ENCODE results near the gene ATXN2L.
"Not testable (repeated sequence)": the region's sequence is repeated elsewhere in the genome, so short reads cannot be mapped to it uniquely, and the experiment has no call there.

Gene ATXN2L

DNA sequence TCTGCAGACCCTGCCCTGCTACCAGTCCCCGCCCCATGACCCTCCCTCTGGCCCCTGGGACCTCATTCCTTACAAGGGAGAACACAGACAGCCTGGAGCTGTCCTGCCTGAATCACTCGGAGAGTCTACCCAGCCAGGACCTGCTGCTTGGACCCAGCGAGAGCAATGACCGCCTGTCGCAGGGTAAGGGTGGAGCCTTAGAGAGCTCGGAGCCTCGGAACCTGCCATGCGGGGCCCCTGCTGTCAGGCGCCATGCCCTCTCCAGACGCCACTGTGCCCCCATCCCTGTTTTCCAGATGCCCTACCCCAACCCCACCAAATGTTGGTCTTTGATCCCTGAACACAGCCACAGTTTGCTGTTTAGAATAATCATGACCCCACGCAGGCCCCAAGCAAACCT is 46.4 kb downstream of the ATXN2L start:
- no peak for DNase-seq (ENCODE audit: extremely low read depth in 1 of 2, low read depth in 1 of 2)

DNA sequence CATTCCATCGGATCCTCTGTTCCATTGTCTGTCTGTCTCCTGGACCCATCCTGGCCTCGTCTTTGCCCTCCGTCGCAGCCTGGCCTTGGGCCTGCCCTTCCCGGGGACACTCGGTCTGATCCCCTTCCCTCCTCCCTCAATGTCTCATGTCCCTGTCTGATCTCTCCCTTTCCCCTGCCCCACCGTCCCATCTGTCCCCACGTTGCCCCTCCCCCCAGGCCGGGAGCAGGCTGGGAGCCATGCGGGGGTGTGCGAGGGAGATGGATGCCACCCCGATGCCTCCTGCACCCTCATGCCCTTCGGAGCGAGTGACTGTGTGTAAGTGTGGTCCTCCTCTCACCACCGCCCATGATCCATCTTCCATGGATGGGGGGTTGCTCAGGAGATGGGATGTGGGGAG is 50.2 kb downstream of the ATXN2L start:
- DNase-seq (ENCODE audit: extremely low read depth in 1 of 2, low read depth in 1 of 2), result no peak

DNA sequence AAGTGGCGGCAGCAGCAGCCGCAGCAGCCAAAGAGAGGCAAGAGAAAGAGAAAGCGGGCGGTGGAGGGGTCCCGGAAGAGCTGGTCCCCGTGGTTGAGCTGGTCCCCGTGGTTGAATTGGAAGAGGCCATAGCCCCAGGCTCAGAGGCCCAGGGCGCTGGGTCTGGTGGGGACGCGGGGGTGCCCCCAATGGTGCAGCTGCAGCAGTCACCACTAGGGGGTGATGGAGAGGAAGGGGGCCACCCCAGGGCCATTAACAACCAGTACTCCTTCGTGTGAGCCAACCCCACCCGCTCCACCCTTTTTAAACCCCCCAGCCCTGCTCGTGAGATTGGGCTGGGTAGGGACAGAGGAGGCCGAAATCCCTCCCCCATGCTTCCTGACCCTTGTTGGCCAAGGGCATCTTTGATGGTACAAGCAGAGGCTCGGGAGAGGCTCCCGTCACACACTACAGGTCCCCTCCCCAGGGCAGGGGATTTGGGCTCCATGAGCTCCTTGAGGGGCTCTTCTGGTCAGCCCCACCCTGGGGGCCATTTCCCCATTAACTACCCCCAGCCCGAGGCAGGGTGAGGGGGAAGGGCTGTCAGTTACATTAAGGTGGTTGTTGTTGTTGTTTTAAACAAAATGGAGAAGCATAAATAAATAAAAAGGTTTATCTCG is 50.9 kb downstream of the ATXN2L start:
- peak in 1 of 2 donors; percentile 29 for DNase-seq (ENCODE audit: extremely low read depth in 1 of 2, low read depth in 1 of 2)

DNA sequence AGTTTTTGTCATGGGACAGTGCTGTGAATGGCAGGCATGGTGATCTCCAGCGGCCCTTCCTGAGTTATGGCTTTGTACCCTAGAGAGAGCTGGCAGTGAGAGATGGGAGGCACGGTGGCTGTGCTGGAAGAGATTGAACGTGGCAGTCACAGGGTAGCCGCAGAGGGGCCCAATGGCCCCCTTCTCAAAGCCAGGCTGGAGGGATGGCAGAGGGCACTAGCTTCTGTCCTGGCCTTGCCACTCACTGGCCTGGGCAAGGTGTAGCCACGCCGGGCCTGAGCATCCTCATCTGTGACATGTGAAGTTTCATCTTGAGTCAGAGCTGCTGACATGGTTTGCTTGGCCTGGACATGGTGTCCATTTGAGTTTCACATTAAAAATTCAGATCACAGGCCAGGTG is 51.6 kb downstream of the ATXN2L start:
- no peak for DNase-seq (ENCODE audit: extremely low read depth in 1 of 2, low read depth in 1 of 2)

DNA sequence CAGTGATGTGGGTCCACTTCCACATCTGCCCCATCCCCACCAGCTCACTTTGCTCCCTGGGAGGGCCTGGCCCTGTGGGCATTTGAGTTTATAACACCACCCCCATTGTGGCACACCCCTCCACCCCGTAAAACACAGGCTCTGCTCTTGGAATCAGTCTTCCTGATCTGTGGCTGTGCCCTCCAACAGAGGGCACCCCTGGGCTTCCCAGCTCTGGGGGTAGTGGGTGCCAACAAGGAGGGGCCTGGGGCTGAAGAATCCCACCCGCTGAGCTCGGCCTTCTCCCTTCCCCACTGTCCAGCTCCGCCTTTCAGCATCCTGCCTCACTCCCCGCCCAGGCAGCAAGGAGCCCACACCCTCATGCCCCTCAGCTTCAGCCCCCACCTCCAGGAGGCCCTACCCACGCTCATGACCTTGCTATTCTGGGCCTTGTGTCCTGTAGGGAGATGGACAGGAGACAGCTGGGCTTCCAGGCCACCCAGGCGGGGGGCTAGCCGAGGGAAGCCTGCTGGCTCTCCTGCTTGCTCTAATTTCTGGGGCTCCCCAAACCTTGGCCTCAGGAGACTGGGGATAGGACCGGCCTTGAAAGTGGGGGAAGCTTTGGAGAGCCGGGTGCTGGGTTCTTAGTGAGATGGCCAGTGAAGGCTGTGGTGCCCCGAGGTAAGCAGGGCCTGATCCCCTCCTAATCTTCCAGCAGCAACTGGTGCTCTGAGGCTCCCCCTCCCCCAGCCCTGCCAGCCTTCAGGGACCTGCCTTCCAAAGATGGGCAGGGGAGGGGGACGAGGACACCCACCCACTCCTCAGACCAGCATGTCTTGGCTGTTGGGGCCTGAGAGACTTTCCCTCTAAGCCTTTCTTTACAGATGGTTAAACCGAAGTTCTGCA is 52.6 kb downstream of the ATXN2L start:
- DNase-seq (ENCODE audit: extremely low read depth in 1 of 2, low read depth in 1 of 2), result no peak

DNA sequence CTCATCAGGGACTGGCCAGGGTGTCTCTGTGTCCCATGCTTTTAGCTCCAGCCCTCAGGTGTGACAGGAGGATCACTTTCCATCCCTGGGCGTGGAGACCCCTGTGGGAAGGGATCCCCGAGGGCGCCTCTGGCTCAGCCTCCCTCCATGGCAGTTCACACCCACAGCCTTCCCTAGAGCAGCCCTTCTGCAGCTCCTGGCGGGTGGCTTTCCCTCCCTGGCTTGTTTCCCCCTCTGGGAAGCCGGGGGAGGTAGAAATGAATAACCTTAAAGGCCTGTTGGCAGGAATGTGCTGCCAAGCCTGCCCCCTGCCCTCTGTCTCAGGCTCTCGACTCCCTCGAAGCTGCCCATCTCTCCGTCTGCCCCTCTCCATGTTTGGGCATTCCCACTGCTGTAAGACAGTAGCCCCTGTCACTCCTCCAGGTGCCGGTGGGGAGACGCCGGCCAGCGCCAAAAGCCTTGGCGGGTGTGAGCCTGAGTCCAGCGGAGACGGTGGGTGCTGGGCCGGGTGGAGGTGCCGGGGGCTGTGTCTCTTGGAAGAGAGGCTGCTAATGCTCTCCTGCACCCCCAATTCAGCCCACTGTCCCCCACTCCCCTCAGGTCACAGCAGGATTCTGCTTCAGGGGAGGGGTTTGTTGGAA is 53.3 kb downstream of the ATXN2L start:
- no peak for DNase-seq (ENCODE audit: extremely low read depth in 1 of 2, low read depth in 1 of 2)

DNA sequence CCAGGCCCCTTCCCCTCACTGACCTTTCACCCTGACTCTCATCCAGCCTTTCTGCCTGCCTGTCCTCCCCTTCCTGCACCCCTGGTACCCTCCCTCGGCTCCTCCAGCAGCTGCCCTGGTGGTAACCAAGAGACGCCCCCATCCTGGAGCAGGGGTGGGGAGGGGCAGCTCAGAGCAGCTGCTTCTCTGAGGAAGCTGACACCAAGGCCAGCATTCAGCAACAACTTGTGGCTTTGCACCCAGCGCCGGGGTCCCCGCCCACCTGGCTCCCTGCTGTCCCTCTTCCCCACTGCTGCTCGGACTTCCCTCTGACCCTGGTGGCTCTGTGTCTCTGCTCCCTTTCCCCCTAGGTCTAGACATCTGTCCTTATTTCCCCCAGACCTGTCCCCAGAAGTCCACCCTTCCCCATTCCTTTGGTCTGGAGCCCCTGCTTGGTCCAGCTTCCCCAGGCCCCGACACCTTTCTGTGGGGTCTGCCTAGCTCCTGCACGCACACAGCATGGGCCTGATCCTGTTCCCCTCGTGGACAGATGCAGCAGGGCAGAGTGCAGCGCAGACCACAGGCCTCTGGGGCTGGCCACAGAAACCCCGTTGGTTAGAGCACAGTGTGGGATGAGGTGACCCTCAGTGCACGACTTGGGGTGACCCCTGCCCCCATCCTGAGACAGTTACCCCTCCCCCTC is 54.3 kb downstream of the ATXN2L start:
- DNase-seq (ENCODE audit: extremely low read depth in 1 of 2, low read depth in 1 of 2), result no peak

DNA sequence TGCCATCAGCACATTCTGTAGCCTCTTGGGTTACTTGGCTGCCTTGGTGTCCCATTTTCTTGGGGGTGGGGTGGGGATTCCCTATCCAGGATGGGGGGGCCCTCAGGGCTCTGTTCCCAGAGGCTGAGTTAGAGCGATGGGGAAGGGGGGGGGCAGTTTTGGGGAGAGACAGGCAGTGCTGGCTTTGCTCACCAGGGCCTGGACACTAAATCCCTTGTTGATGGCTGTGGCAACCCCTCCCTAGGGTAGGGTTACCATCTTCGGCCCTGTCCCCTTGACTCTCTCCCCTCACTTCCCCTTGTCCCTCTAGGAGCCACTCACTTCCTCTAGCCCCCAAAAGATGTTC is 54.8 kb downstream of the ATXN2L start:
- no peak for DNase-seq (ENCODE audit: extremely low read depth in 1 of 2, low read depth in 1 of 2)

DNA sequence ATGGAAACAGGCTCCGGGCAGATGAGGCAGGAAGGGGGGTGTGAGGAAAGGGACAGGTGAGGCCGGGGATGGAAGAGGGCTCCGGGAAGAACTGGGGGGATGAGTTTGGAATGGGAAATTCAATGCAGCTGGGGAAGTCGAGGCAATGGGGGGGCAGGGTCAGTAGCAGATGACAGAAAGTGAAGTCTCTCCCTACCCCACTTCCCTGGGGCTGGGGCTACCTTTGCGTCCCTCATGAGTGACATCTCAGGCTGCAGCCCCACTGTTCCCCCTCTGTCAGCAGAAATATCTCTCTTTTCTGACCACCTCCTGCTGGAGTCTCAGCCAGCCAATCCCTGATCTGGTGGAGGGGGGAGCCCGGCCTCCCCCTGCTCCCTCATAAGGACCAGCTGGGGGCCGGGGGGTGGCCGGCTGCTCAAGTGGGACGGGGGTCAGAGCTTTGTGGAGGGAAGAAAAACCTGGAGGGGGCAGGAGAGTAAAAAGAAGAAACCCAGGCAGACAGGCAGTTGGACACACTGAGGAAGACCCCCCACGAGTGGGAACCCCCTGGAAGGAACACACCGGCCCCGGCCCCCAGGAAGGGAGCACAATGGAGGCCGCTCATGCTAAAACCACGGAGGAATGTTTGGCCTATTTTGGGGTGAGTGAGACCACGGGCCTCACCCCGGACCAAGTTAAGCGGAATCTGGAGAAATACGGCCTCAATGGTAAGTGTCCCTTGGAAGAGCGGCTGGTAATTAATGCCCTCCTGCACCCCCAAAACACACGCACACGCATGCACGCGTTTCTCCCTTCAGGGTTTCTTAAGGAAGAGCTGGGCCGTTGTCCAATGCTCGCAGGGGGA is 55.5 kb downstream of the ATXN2L start, which contains the start of gene ATP2A1:
Gene ATP2A1 (plus strand): TSS at position 406 of the 844 bp plus-strand sequence. CDS start 184 bp downstream, at position 590.
- no peak for DNase-seq (ENCODE audit: extremely low read depth in 1 of 2, low read depth in 1 of 2)

DNA sequence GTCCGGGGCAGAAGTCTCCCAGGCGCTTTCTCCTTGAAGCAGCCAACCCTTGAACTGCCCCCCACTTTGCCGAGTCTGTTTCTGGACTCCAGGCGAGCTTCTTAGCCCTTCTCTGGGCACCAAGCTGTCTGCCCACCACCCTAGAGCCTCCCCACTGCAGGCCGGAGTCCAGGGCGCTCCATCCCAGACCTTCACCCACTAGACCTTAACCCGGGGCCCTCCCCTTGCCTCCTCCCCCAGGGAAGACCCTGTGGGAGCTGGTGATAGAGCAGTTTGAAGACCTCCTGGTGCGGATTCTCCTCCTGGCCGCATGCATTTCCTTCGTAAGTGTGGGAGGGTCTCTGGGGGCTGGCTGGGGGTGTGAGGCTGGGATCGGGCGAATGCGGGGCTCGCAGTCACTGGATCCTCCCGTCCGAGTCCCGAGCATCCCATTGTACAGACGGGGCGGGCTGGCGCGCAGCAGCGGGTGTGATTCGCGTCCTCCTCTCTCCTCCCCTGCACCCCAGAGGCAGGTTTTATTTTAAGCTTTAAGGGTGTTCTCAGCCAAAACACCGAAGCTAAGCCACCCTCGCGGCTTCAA is 56.6 kb downstream of the ATXN2L start:
- no peak for DNase-seq (ENCODE audit: extremely low read depth in 1 of 2, low read depth in 1 of 2)

DNA sequence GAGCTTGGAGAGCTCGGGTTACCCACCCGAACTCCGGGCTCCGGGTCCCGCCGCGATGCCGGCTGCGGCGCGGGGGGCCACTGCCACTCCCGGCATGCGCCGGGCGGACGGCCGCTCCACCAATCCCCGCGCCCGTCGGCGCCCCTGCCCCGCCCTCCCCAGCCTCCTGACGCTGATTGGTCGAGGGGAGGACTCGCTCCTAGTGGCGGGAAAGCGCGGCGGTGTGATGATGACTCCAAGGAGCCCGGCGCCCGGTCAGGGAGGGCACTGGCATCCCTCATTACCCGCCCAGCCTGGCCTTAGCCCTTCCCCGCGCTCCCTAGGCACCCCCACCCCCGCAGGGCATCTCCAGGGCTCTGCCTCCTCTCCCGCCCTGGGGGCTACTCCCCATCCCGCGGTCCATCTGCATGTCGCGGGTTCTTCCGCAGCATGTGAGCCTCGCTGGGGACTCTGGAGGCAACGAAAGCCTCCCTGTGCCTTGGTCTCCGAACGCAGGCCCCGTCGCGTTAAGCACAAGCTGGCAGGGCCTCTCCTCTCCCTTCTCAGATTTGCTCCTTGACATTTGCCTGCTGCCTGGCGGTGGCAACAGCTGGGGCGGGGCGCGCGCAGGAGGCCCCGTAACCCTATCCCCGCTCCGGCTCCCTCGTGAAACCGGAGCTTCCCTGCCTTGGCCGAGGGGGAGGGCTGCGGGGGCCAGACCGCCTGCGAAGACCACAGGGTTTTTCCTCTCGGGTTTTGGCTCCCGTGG is 57.2 kb downstream of the ATXN2L start:
- peak; percentile 85 to 89 for DNase-seq (ENCODE audit: extremely low read depth in 1 of 2, low read depth in 1 of 2)

DNA sequence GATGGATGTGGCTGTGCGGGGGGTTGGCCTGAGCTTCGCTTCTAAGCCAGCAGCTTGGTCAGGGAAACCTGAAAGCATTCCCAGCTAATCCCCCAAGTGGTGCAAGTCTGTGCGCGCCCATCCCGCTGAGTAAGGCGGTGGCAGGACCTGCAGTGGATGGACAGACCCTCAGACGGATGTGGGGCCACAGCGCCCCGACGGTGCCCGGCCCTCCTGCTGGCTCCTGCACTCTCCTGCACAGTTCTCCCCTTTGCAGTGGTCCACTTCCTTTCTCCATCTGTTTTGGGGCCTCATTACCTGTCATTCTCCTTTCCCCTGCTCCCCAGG is 57.8 kb downstream of the ATXN2L start:
- no peak for DNase-seq (ENCODE audit: extremely low read depth in 1 of 2, low read depth in 1 of 2)

DNA sequence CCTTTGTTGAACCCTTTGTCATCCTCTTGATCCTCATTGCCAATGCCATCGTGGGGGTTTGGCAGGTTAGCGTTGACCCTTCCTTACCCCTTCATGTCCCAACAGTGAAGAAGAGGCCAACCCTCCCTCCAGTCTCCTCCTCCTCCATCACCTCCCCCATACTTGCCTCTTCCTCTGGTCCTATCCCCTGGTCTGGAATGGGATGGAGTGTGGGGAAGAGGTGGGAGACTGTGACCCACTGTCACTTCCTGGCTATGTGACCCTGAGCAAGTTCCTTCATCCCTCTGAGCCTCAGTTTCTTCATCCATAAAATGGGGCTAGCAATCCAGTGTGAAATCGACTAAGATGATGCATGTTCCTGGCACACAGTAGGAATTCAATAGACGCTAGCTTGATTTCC is 58.2 kb downstream of the ATXN2L start:
- no peak for DNase-seq (ENCODE audit: extremely low read depth in 1 of 2, low read depth in 1 of 2)

DNA sequence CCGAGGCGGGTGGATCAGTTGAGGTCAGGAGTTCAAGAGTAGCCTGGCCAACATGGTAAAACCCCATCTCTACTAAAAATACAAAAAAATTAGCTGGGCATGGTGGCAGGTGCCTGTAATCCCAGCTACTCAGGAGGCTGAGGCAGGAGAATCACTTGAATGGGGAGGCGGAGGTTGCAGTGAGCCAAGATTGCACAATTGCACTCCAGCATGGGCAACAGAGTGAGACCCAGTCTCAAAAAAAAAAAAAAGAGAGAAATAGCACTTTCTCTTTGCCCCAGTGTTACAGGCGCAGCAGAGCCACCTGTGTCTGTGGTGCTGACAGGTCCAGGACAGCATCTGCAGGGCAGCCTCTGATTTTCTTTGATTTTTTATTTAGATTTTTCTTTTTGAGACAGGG is 58.8 kb downstream of the ATXN2L start:
- not testable (repeated sequence) for DNase-seq (ENCODE audit: extremely low read depth in 1 of 2, low read depth in 1 of 2)

DNA sequence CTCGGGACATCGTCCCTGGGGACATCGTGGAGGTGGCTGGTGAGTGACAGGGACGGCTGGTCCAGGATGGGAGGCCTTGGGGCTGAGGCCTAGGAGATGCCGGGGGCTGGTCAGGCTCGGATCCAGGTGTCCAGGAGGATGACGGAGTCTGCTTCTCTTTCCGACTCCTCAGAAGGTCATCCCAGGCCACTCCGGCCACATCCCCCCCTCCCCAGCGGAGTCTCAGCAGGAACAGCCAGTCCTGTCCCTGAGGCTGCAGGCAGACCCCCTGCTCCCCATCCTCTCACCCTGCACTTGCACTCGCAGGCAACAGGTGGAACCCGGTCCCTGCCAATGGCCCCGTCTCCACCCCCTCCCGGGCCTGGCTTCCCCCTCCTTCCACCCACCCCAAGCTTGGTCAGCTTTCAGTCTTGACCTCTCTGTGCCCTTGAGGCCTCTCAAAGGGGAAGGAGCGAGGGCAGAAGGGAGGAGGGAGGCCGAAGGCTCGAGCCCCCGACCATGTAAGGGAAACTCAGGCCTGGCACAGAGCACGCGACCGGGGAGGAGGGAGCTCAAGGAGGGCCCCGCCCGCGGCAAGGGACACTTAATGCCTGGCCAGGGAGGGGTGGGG is 59.9 kb downstream of the ATXN2L start:
- DNase-seq (ENCODE audit: extremely low read depth in 1 of 2, low read depth in 1 of 2), result no peak

DNA sequence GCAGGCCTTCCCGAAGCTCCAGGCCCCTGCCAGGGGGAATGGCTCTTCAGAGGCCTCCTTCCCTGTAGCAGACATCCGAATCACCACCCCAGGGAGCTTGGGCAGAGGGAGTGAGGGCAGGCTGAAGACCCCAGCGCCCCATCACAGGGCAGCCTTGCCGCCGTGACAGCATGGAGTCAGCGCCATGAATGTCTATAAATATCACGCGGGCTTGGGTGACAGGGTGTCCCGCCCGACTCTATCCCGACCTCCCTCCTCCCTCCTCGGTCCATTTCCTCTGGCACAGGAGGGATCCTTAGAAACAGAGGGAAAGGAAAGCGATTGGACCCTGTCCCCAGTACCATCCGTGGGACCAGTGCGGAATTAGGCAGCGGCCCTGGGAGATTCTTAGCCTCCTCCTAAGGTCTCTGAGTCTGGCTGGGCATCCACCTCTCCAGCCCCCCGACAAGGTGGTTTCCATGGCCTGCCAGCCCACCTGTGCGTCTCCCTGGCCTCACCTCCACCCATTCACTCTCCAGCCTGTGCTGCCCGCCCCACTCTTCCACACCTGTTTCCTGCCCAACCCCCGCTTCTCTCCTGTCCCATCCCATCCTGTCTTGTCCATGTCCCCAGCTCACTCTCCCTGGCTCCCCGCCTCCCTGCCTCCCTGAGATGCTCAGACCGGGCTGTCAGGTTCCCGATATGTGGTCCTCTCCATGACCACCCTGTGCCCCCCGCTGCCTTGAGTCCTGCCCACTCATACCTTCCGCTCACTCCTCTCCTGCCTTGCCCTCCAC is 60.6 kb downstream of the ATXN2L start:
- no peak for DNase-seq (ENCODE audit: extremely low read depth in 1 of 2, low read depth in 1 of 2)

DNA sequence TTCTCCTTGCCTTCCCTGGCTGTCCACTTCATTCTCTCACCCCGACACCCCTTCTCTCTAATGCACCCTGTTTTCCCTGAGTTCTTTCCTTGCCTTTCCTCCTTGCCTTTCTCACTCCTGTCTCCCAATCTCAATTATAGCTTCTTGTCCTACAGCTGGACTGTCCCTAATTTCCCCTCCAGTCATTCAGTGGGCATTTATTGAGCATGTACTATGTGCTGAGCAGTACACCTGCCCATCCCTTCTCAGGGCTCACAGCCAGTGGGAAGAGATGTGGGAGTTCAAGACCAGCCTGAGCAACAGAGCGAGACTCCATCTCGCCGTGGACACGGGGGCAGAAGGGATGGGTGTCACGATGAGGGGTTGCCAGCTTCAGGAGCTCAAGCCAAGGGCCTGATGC is 61.2 kb downstream of the ATXN2L start:
- DNase-seq (ENCODE audit: extremely low read depth in 1 of 2, low read depth in 1 of 2), result no peak
